Astrocyte (in vitro differentiated cells and primary cell): ENCODE results near the gene OPRL1. TPM values are rescaled to one million over a fixed set of nuclear protein-coding genes. Genes with fewer than 3 reads are reported as not detected.

Experiments used
- DNase-seq: peaks from one replicate; pipeline ENCODE4 v3.0.0-alpha.2; 2010; ENCODE audit warnings: low read depth
- FAIRE-seq: peaks from 2 replicates; lab custom pipeline; 2011; peaks lifted over from hg19 to GRCh38; lab: Jason Lieb, UNC
- H2AFZ ChIP-seq: 2 replicates; pipeline ENCODE4 v1.6.0; 2012; ENCODE audit warnings: low read depth, low read length, inconsistent platforms
- H3K27ac ChIP-seq: 2 replicates; pipeline ENCODE4 v1.5.1; 2011; ENCODE audit warnings: low read depth, low read length, inconsistent platforms
- H3K27me3 ChIP-seq: 2 replicates; pipeline ENCODE4 v1.6.0; 2011; ENCODE audit warnings: low read length, inconsistent platforms; ENCODE audit not compliant: insufficient read depth
- H3K36me3 ChIP-seq: 2 replicates; pipeline ENCODE4 v1.5.1; 2011; ENCODE audit warnings: low read length, inconsistent platforms; ENCODE audit not compliant: insufficient read depth
- H3K4me1 ChIP-seq: 2 replicates; pipeline ENCODE4 v1.5.1; 2011; ENCODE audit warnings: low read length, inconsistent platforms; ENCODE audit not compliant: insufficient read depth
- H3K4me2 ChIP-seq: 2 replicates; pipeline ENCODE4 v1.6.0; 2012; ENCODE audit warnings: low read length, inconsistent platforms
- H3K4me3 ChIP-seq: 2 replicates; pipeline ENCODE4 v1.5.1; 2011; ENCODE audit warnings: low read depth, mild to moderate bottlenecking, low read length, inconsistent platforms; ENCODE audit not compliant: insufficient read depth
- H3K79me2 ChIP-seq: 2 replicates; pipeline ENCODE4 v1.6.0; 2012; ENCODE audit warnings: mild to moderate bottlenecking, low read length, inconsistent platforms; ENCODE audit not compliant: insufficient read depth
- H3K9ac ChIP-seq: 2 replicates; pipeline ENCODE4 v1.6.0; 2012; ENCODE audit warnings: mild to moderate bottlenecking, low read length, inconsistent platforms
- H3K9me3 ChIP-seq: 2 replicates; pipeline ENCODE4 v1.5.1; 2012; ENCODE audit warnings: low read depth, mild to moderate bottlenecking, low read length, inconsistent platforms; ENCODE audit not compliant: insufficient read depth
- H4K20me1 ChIP-seq: 2 replicates; pipeline ENCODE4 v1.6.0; 2012; ENCODE audit warnings: low read length, inconsistent platforms; ENCODE audit not compliant: insufficient read depth
- H3K27ac Mint-ChIP-seq: one replicate; pipeline ENCODE4 v1.8.0; 2021; ENCODE audit warnings: mild to moderate bottlenecking, mixed read lengths; ENCODE audit not compliant: unreplicated experiment
- H3K27me3 Mint-ChIP-seq: one replicate; pipeline ENCODE4 v1.8.0; 2021; ENCODE audit warnings: low read depth, mixed read lengths; ENCODE audit not compliant: unreplicated experiment
- H3K36me3 Mint-ChIP-seq: one replicate; pipeline ENCODE4 v1.8.0; 2021; ENCODE audit warnings: low read depth, mixed read lengths; ENCODE audit not compliant: unreplicated experiment
- H3K4me1 Mint-ChIP-seq: one replicate; pipeline ENCODE4 v1.8.0; 2021; ENCODE audit warnings: low read depth, mixed read lengths; ENCODE audit not compliant: unreplicated experiment
- H3K4me3 Mint-ChIP-seq: one replicate; pipeline ENCODE4 v1.8.0; 2021; ENCODE audit warnings: mild to moderate bottlenecking, moderate library complexity, mixed read lengths; ENCODE audit not compliant: unreplicated experiment
- H3K9me3 Mint-ChIP-seq: one replicate; pipeline ENCODE4 v1.8.0; 2021; ENCODE audit warnings: mild to moderate bottlenecking, mixed read lengths; ENCODE audit not compliant: unreplicated experiment
- EZH2 ChIP-seq: IDR thresholded peaks from 2 replicates; pipeline ENCODE4 v1.6.1; 2012; ENCODE audit warnings: mild to moderate bottlenecking, low read length, inconsistent platforms; ENCODE audit not compliant: insufficient read depth
- total RNA-seq: library from RNA; stranded (reverse); gene quantifications from 2 replicates; pipeline ENCODE4 v1.2.1, GENCODE V29; 2021
- TF ChIP-seq, protein P1 (sequence below): IDR thresholded peaks from 2 replicates; pipeline ENCODE4 v1.5.1; 2011; ENCODE audit warnings: low read depth, mild to moderate bottlenecking, inconsistent platforms, low read length, moderate library complexity; ENCODE audit not compliant: insufficient read depth

OPRL1 gene
- total RNA-seq, 1 donor from 2014 or later: 2.8 TPM

GRCh38 chr20:64049878-64050260, 30.0 kb upstream of the OPRL1 start:
- H3K9me3 Mint-ChIP-seq: no peaks in the 10 kb centered on the region
- no peak overlapping the region for H2AFZ ChIP-seq
- H3K27me3 ChIP-seq: peaks cover 40% of the 10 kb centered on the region
- H3K4me1 ChIP-seq: no peaks in the 10 kb centered on the region
- H3K4me2 ChIP-seq: peak overlapping the region; percentile 44
- H3K4me3 Mint-ChIP-seq: no peak overlapping the region
- no peak overlapping the region for H3K9ac ChIP-seq
- peak; percentile 74 for TF ChIP-seq EZH2
- TF ChIP-seq, protein P1, sequence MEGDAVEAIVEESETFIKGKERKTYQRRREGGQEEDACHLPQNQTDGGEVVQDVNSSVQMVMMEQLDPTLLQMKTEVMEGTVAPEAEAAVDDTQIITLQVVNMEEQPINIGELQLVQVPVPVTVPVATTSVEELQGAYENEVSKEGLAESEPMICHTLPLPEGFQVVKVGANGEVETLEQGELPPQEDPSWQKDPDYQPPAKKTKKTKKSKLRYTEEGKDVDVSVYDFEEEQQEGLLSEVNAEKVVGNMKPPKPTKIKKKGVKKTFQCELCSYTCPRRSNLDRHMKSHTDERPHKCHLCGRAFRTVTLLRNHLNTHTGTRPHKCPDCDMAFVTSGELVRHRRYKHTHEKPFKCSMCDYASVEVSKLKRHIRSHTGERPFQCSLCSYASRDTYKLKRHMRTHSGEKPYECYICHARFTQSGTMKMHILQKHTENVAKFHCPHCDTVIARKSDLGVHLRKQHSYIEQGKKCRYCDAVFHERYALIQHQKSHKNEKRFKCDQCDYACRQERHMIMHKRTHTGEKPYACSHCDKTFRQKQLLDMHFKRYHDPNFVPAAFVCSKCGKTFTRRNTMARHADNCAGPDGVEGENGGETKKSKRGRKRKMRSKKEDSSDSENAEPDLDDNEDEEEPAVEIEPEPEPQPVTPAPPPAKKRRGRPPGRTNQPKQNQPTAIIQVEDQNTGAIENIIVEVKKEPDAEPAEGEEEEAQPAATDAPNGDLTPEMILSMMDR: no peak
- no peaks in the 10 kb centered on the region for H3K36me3 Mint-ChIP-seq
- H3K4me3 ChIP-seq: no peak overlapping the region
- H3K9me3 ChIP-seq: no peaks in the 10 kb centered on the region
- DNase-seq: no peak
- H3K27me3 Mint-ChIP-seq: peaks cover 39% of the 10 kb centered on the region
- H3K79me2 ChIP-seq: no peaks in the 10 kb centered on the region
- peaks cover 4% of the 10 kb centered on the region for H3K4me1 Mint-ChIP-seq
- peaks cover 12% of the 10 kb centered on the region for H4K20me1 ChIP-seq
- FAIRE-seq: no peak
- no peak overlapping the region for H3K27ac ChIP-seq
- H3K36me3 ChIP-seq: no peaks in the 10 kb centered on the region
- no peak overlapping the region for H3K27ac Mint-ChIP-seq

GRCh38 chr20:64050261-64051032, 29.4 kb upstream of the OPRL1 start:
- Histone ChIP-seq H3K9ac (no peak overlapping the region), H3K9me3 (no peaks in the 10 kb centered on the region), H3K36me3 (no peaks in the 10 kb centered on the region), H3K4me1 (no peaks in the 10 kb centered on the region), H3K27me3 (peaks cover 42% of the 10 kb centered on the region), H4K20me1 (peaks cover 12% of the 10 kb centered on the region), H3K79me2 (no peaks in the 10 kb centered on the region), H3K4me3 (no peak overlapping the region), H3K4me2 (no peak overlapping the region), H3K27ac (no peak overlapping the region), H2AFZ (no peak overlapping the region)
- Mint-ChIP-seq H3K9me3 (no peaks in the 10 kb centered on the region), H3K27ac (no peak overlapping the region), H3K4me3 (no peak overlapping the region), H3K27me3 (peaks cover 39% of the 10 kb centered on the region), H3K4me1 (peaks cover 6% of the 10 kb centered on the region), H3K36me3 (no peaks in the 10 kb centered on the region)
- DNase-seq (no peak), FAIRE-seq (no peak)
- TF ChIP-seq, protein P1: no peak
- TF ChIP-seq EZH2: no peak

DNA sequence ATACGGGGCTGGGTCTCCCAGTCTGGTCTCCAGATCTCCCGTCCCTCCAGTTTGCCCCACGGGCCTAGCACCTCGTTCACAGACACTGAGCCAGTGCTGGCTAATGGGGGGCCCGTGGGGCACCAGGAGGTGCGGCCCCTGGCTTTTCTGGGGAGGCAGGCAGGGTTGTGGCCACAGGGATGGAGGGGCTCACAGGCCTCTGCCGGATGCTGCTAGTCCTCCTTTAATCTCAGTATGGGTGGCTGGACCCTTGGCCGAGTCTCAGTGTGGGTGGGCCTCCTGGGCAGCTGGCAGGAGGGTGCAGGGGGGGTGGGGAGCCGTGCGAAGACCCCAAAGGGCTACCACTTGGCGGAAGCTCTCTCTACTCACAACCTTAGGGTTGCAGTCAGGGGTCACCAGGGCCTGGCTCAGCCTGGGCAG, 28.8 kb upstream of the OPRL1 start:
- no peak overlapping the region for H2AFZ ChIP-seq
- H3K4me3 ChIP-seq: no peak overlapping the region
- no peak overlapping the region for H3K4me3 Mint-ChIP-seq
- H4K20me1 ChIP-seq: peaks cover 12% of the 10 kb centered on the region
- H3K4me1 ChIP-seq: peaks cover 3% of the 10 kb centered on the region
- DNase-seq (no peak), FAIRE-seq (no peak)
- no peaks in the 10 kb centered on the region for H3K36me3 Mint-ChIP-seq
- no peaks in the 10 kb centered on the region for H3K36me3 ChIP-seq
- TF ChIP-seq EZH2: no peak
- TF ChIP-seq, protein P1: no peak
- H3K27ac Mint-ChIP-seq: no peak overlapping the region
- H3K9me3 Mint-ChIP-seq: no peaks in the 10 kb centered on the region
- H3K4me2 ChIP-seq: no peak overlapping the region
- H3K9ac ChIP-seq: no peak overlapping the region
- peaks cover 6% of the 10 kb centered on the region for H3K4me1 Mint-ChIP-seq
- no peak overlapping the region for H3K27ac ChIP-seq
- peaks cover 35% of the 10 kb centered on the region for H3K27me3 Mint-ChIP-seq
- H3K27me3 ChIP-seq: peaks cover 38% of the 10 kb centered on the region
- no peaks in the 10 kb centered on the region for H3K9me3 ChIP-seq
- no peaks in the 10 kb centered on the region for H3K79me2 ChIP-seq
